Transverse colon (tissue), 4 donors: ENCODE measurements around the gene RNGTT.

ENCODE experiments used
- CTCF ChIP-seq, 5 experiments: fragments of 200-600 bp in 3 of 5; fragments of 450-650 bp in 2 of 5; sonication (generic) in 3 of 5; IDR thresholded peaks; 1 replicate in 2 of 5; 2 replicates in 3 of 5; pipeline ENCODE4 v1.5.1; 2016 to 2017; ENCODE audit warnings: antibody characterized with exemption in 5 of 5, inconsistent platforms in 3 of 5, mild to moderate bottlenecking in 2 of 5, moderate library complexity in 1 of 5
- POLR2A ChIP-seq: fragments of 450-650 bp; IDR thresholded peaks from one replicate; pipeline ENCODE4 v1.6.1; 2016; ENCODE audit warnings: antibody characterized with exemption, mild to moderate bottlenecking, moderate library complexity
- POLR2AphosphoS5 ChIP-seq, 3 donors: sonication (generic); formaldehyde crosslinking; IDR thresholded peaks; one replicate each; pipeline ENCODE4 v1.6.1; 2016; ENCODE audit warnings: antibody characterized with exemption in 3 of 3

GRCh38 chr6:88662163-88662580 is 301.2 kb downstream of the RNGTT start:
- TF ChIP-seq CTCF (IDR thresholded peaks at IDR 0.05) = no peak
- no peak for TF ChIP-seq POLR2A
- TF ChIP-seq POLR2AphosphoS5 (IDR thresholded peaks at IDR 0.05) = no peak
